DMS 273 treated with DMSO at 0.1 percent for 48 hours (cell line): ENCODE data around the gene HDAC1.
"Not testable (repeated sequence)": the region's sequence is repeated elsewhere in the genome, so short reads cannot be mapped to it uniquely, and the experiment has no call there.

Experiments
- DNase-seq: peaks from one replicate; lab custom pipeline; 2025; lab: John Stamatoyannopoulos, UW

HDAC1 gene

GRCh38 chr1:32349211-32349708, 57.4 kb downstream of the HDAC1 start:
- DNase-seq: no peak

DNA sequence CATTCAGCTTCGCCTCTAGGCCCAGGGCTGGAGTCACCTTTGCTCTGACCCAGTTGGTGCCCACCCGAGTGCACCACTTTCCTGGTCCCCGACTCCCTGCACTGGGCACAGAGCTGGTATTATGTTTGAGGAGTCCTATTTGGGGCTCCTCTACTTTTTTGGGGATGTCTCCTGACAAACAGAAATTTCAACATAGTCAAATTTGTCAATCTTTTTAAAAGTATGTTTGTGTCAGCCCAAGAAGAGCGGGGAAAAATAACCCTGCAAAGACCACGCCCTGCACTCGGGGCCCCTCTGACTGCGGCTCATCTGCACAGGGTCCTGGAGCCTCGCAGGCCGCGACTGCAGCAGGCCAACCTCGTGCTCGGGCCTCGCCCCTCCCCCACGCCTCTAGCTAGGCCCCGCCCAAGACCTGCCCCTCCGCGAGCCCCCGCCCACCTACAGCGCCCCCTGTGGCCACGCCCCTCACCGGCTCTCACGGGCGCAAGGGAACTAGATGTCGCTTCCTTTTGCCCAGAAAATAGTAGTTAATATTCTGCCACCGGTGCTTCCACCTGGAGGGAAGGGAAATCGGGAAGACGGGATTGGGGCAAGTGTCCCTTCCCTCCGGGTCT, 59.0 kb downstream of the HDAC1 start:
- no peak for DNase-seq

DNA sequence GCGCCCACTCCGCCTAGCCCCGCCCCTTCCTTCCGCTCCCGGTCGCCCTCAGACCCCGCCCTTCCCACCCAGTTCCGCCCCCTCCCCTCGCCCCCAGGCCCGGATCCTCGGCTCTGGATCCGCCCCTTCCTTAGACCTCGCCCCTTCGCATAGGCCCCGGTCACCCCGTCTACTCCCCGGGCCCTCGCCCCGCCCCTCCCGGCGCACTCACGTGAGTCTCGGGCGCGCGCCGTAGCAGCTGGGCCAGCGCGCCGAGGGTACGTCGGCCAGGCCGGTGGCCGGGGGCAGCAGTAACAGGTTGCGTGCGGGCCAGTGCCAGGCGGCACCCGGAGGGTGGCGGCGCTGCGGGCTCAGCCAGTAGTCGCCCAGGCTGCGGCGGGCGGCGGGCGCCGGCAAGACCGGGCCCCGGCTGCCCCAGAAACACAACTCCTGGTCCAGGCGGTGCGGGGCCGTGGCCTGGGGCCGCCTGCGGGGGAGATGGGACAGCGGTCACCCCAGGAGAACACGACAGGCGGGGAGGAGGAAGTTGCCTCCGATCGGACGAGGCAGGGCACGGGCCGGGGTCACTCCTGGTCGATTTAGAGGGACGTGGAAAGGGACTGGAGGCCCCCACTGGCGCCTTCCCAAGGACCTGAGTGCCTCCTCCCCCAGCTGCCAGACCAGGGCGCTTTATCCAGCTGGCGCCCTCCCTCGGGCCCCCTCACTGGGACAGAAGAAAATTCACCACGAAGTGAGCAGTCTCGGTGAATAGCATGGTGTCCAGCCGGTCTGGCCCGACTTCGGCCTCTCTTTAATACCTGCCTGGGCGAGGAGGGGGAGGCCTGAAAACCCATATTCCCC, 59.7 kb downstream of the HDAC1 start:
- peak; percentile 85 for DNase-seq

- DNase-seq: no peak
These were observed 60.4 kb downstream of the HDAC1 start for GRCh38 chr1:32352239-32352745.

DNA sequence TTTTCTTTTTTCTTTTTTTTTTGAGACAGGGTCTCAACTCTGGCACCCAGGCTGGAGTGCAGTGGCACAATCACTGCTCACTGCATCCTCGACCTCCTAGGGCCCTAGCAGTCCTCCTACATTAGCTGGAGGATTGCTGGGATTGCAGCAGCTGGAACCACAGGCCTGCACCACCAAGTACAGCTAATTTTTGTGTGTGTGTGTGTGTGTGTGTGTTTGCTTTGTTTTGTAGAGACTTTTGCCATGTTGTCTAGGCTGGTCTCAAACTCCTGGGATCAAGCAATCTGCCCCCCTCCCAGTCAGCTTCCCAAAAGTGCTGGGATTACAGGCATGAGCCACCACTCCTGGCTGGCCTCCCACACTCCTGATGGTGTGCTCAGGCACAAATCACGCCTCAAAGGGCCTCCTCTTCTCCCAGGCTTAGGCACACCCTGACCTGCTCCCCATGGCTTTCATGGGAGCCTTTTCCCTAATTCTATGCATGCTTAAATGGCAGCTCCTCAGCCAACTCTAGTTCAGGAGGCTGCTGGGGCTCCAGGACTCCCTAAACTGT, 61.0 kb downstream of the HDAC1 start:
- DNase-seq: no peak

GRCh38 chr1:32353431-32353830, 61.5 kb downstream of the HDAC1 start:
- DNase-seq: no peak

GRCh38 chr1:32353886-32354570, 62.1 kb downstream of the HDAC1 start:
- no peak for DNase-seq

DNA sequence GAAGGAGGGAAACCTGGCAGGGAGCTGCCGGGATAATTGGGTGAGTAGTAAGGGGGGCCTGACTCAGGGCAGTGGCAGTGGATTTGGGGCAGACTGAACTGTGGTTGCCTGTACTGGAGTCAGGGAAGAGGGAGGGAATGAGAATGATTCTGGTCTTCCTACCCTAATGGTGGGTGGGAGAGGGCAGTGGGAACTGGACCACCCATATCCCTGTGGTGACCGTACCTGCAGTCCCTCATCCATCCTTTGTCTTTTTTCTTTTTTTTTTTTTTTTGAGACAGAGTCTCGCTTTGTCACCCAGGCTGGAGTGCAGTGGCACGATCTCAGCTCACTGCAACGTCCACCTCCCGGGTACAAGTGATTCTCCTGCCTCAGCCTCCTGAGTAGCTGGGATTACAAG, 63.9 kb downstream of the HDAC1 start:
- DNase-seq: not testable (repeated sequence)

GRCh38 chr1:32356478-32356877, 64.6 kb downstream of the HDAC1 start:
- DNase-seq: no peak

GRCh38 chr1:32357614-32358013, 65.7 kb downstream of the HDAC1 start:
- no peak for DNase-seq

GRCh38 chr1:32358435-32358834, 66.6 kb downstream of the HDAC1 start:
- DNase-seq: no peak

DNA sequence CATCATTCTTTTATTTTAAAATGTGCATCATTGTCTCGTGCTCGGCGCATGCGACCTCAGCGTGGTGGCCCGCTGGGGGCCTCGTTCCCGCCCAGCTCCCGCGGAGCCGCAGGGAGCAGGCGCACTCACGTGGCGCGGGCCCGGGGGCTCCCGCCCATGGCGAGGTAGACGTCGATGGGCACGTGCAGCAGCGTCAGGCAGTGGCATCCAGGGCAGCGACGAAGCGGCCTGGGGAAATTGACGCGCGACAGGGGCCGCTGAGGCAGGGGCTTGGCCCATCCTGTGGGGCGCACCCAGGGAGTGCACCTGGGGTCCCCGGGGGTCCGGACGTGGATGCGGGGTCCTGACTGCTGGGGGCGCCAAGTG, 69.4 kb downstream of the HDAC1 start:
- DNase-seq: no peak

GRCh38 chr1:32361674-32362473, 70.0 kb downstream of the HDAC1 start:
- DNase-seq: no peak

GRCh38 chr1:32362474-32363313, 70.8 kb downstream of the HDAC1 start, which contains the start of the genes FAM229A and TSSK3:
Gene FAM229A (minus strand): TSS chr1:32362485. CDS start chr1:32362091, 394 bp downstream.
Gene TSSK3 (plus strand): TSS chr1:32362539. CDS start chr1:32362702, 163 bp downstream.
- no peak for DNase-seq

GRCh38 chr1:32363713-32364112, 71.8 kb downstream of the HDAC1 start:
- no peak for DNase-seq

- DNase-seq: no peak
These were observed 73.0 kb downstream of the HDAC1 start for GRCh38 chr1:32364836-32365235.

- no peak for DNase-seq
These were observed 73.6 kb downstream of the HDAC1 start for GRCh38 chr1:32365445-32365844.

DNA sequence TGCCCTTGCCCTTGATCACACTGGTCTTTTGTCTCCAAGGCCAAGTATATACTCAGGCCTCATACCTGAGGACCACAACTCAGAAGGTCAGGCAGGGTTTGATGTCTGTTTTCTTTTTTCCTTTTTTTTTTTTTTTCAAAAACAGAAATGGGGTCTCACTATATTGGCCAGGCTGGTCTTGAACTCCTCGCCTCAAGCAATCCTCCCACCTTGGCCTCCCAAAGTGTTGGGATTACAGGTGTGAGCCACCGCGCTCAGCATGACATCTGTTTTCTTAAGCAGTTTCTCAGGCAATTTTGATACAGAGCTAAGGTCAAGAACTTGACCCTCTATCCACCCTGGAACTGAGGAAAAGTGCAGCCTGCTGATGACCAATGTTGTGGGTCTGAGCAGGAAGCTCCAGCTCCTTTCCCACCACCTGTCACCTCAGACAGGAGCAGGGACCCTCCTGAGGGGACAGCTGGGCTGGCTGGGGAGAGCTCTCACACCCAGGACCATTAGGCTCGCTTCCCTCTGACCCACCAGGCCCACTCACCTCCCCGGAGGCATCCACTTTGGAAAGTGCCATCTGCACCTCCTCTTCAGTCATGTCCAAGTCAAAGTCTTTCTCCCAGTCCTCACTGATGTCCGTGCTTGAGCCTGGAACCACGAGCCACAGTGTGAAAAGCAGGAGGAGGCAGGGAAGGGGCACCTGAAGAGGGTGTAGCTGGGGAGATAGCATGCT, 76.2 kb downstream of the HDAC1 start:
- DNase-seq: no peak

DNA sequence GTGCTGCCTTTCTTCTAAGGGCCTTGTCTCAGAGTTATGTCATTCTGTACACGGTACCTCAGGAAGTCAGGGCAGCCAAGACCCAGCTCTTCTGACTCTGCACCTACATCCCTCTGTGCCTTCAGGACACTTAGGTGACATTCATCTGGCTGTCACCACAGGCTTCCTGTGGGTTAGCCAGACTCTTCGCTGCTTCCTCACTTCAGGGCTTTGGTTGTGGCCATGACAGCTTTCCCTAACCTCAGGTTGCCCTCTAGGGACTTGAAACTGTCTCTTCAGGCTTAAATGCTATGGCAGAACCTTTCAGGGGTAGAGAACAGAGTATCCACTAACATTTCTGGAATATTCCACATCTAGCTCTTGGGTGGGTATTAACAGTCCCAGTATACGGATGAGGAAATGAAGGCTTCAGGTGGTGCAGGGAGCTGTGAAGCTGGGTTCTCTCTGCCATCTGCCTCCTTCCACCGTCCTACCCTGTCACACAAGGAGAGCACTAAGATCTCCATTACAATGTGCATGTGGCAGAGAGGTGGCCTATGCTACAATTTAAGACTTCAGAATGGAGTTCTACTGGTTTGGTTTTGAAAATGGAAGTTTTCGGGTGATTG, 80.4 kb downstream of the HDAC1 start:
- DNase-seq: no peak
